ENCODE results near the gene ANTXR1.

ANTXR1 gene

DNA sequence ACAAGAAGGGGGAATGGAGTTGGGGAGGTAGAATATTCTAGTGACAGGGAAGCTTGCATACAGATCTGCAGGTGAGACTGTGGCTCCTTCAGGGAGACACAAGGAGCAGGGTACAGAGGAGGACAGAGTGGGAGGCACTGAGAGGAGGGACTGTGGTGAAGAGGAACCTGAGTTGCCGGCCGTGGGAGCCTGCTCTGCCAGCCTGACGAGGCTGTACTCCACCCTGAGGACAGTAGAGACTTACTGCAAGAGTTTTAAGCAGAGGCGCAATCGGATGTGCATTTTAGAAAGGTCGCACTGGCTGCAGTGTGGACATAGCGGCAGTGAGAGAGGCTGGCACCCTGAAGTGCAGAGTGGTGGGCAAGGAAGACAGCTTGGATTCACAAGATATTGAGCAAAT, 188.3 kb downstream of the ANTXR1 start:
- WGBS: 95% methylated on average over 7 of the region's 7 CpGs
- H3K27me3 ChIP-seq (ENCODE audit: control insufficient read depth in 1 of 2, insufficient read depth in 1 of 2, low read length in 2 of 2): no peaks in the 10 kb centered on the region
- H3K4ac ChIP-seq (ENCODE audit: low read depth in 1 of 2, low read length in 2 of 2): peak overlapping the region; percentile 10 to 71

DNA sequence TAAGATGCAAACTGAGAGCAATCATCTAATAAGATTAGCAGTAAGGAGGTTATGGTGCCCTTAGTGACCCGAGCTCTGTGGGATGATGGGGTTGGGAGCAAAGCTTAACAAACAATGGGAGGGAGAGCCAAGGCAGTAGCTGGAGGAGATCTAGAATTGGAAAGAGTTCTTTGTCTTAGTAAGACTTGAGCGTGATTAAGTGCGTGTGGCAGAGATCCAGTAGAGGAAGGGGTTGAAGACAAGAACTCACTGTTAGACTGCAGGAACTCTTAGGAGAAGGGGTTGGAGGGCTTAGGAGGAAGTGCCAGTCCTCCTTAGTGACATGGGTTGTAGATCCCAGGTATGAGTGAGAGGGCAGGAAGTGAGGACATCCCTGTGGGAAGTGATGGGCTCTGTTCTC, 189.3 kb downstream of the ANTXR1 start:
- Histone ChIP-seq H3K27me3 (ENCODE audit: control insufficient read depth in 1 of 2, insufficient read depth in 1 of 2, low read length in 2 of 2) (no peaks in the 10 kb centered on the region), H4K8ac (ENCODE audit: low read length) (no peak overlapping the region), H3K79me1 (replicated peaks; ENCODE audit: low read length, poor library complexity, severe bottlenecking) (no peaks in the 10 kb centered on the region), H3K4ac (ENCODE audit: low read depth in 1 of 2, low read length in 2 of 2) (peak overlapping the region in 1 of 2 experiments; percentile 1), H3K9me3 (ENCODE audit: control insufficient read depth, low read length) (no peaks in the 10 kb centered on the region), H3K9ac (ENCODE audit: low read length) (no peak overlapping the region), H2AK5ac (ENCODE audit: low read length, severe bottlenecking) (no peak overlapping the region), H3K23ac (ENCODE audit: low read length in 2 of 2) (no peak overlapping the region), H3K27ac (ENCODE audit: low read length, poor library complexity, severe bottlenecking) (no peak overlapping the region), H3K36me3 (ENCODE audit: control insufficient read depth in 1 of 2, insufficient read depth in 2 of 2, low read depth in 1 of 2, low read length in 2 of 2) (peaks cover 17 to 32% of the 10 kb centered on the region in 2 experiments), H4K91ac (ENCODE audit: low read length) (peak overlapping the region; percentile 58), H3K4me1 (ENCODE audit: control insufficient read depth, insufficient read depth, low read depth, low read length) (peaks cover 2% of the 10 kb centered on the region), H3K14ac (ENCODE audit: low read length in 2 of 2) (no peak overlapping the region), H2BK15ac (ENCODE audit: low read depth, poor library complexity, severe bottlenecking) (no peak overlapping the region), H2AFZ (ENCODE audit: low read depth, low read length) (no peak overlapping the region), H3K18ac (ENCODE audit: low read depth in 1 of 2, low read length in 2 of 2) (peak overlapping the region; percentile 4 to 79), H3K4me2 (ENCODE audit: low read length, poor library complexity, severe bottlenecking) (no peak overlapping the region), H2BK5ac (ENCODE audit: low read depth, low read length, poor library complexity, severe bottlenecking) (no peak overlapping the region), H2BK120ac (ENCODE audit: low read depth, low read length) (no peak overlapping the region), H3K4me3 (ENCODE audit: insufficient read depth in 1 of 2, low read depth in 1 of 2, low read length in 2 of 2) (no peak overlapping the region), H2BK12ac (ENCODE audit: low read length in 2 of 2) (peak overlapping the region in 1 of 2 experiments; percentile 16)
- WGBS: 96% methylated on average over 3 of the region's 3 CpGs
- DNase-seq: no peak

More for the DNA sequence above, 188.3 kb downstream of the ANTXR1 start:
- H4K8ac ChIP-seq (ENCODE audit: low read length): peak overlapping the region; percentile 89
- H3K9ac ChIP-seq (ENCODE audit: low read length): no peak overlapping the region
- H2BK15ac ChIP-seq (ENCODE audit: low read depth, poor library complexity, severe bottlenecking): no peak overlapping the region
- no peak overlapping the region for H3K27ac ChIP-seq (ENCODE audit: low read length, poor library complexity, severe bottlenecking)
- H3K18ac ChIP-seq (ENCODE audit: low read depth in 1 of 2, low read length in 2 of 2): peak overlapping the region; percentile 52 to 93
- peak overlapping the region; percentile 81 for H4K91ac ChIP-seq (ENCODE audit: low read length)
- no peak overlapping the region for H2AFZ ChIP-seq (ENCODE audit: low read depth, low read length)
- H2BK120ac ChIP-seq (ENCODE audit: low read depth, low read length): peak overlapping the region; percentile 4
- peaks cover 22 to 32% of the 10 kb centered on the region in 2 experiments for H3K36me3 ChIP-seq (ENCODE audit: control insufficient read depth in 1 of 2, insufficient read depth in 2 of 2, low read depth in 1 of 2, low read length in 2 of 2)
- no peak for DNase-seq
- no peaks in the 10 kb centered on the region for H3K9me3 ChIP-seq (ENCODE audit: control insufficient read depth, low read length)
- peak overlapping the region in 1 of 2 experiments; percentile 80 for H3K14ac ChIP-seq (ENCODE audit: low read length in 2 of 2)
- H3K23ac ChIP-seq (ENCODE audit: low read length in 2 of 2): no peak overlapping the region
- peak overlapping the region; percentile 93 to 96 for H2BK12ac ChIP-seq (ENCODE audit: low read length in 2 of 2)
- no peak overlapping the region for H2AK5ac ChIP-seq (ENCODE audit: low read length, severe bottlenecking)
- H3K79me1 ChIP-seq (replicated peaks; ENCODE audit: low read length, poor library complexity, severe bottlenecking): no peaks in the 10 kb centered on the region
- H2BK5ac ChIP-seq (ENCODE audit: low read depth, low read length, poor library complexity, severe bottlenecking): no peak overlapping the region
- H3K4me3 ChIP-seq (ENCODE audit: insufficient read depth in 1 of 2, low read depth in 1 of 2, low read length in 2 of 2): no peak overlapping the region
- no peak overlapping the region for H3K4me2 ChIP-seq (ENCODE audit: low read length, poor library complexity, severe bottlenecking)
- peaks cover 6% of the 10 kb centered on the region for H3K4me1 ChIP-seq (ENCODE audit: control insufficient read depth, insufficient read depth, low read depth, low read length)

GRCh38 chr2:69203166-69203985, 190.4 kb downstream of the ANTXR1 start:
- Histone ChIP-seq H2BK120ac (ENCODE audit: low read depth, low read length) (no peak overlapping the region), H4K8ac (ENCODE audit: low read length) (no peak overlapping the region), H3K27me3 (ENCODE audit: control insufficient read depth in 1 of 2, insufficient read depth in 1 of 2, low read length in 2 of 2) (no peaks in the 10 kb centered on the region), H2BK12ac (ENCODE audit: low read length in 2 of 2) (peak overlapping the region in 1 of 2 experiments; percentile 16), H2AFZ (ENCODE audit: low read depth, low read length) (no peak overlapping the region), H3K36me3 (ENCODE audit: control insufficient read depth in 1 of 2, insufficient read depth in 2 of 2, low read depth in 1 of 2, low read length in 2 of 2) (peaks cover 11 to 32% of the 10 kb centered on the region in 2 experiments), H3K4ac (ENCODE audit: low read depth in 1 of 2, low read length in 2 of 2) (no peak overlapping the region), H3K18ac (ENCODE audit: low read depth in 1 of 2, low read length in 2 of 2) (no peak overlapping the region), H3K23ac (ENCODE audit: low read length in 2 of 2) (no peak overlapping the region), H2BK15ac (ENCODE audit: low read depth, poor library complexity, severe bottlenecking) (no peak overlapping the region), H3K4me2 (ENCODE audit: low read length, poor library complexity, severe bottlenecking) (no peak overlapping the region), H2AK5ac (ENCODE audit: low read length, severe bottlenecking) (no peak overlapping the region), H3K27ac (ENCODE audit: low read length, poor library complexity, severe bottlenecking) (no peak overlapping the region), H2BK5ac (ENCODE audit: low read depth, low read length, poor library complexity, severe bottlenecking) (no peak overlapping the region), H3K9me3 (ENCODE audit: control insufficient read depth, low read length) (no peaks in the 10 kb centered on the region), H4K91ac (ENCODE audit: low read length) (no peak overlapping the region), H3K9ac (ENCODE audit: low read length) (no peak overlapping the region), H3K79me1 (replicated peaks; ENCODE audit: low read length, poor library complexity, severe bottlenecking) (no peaks in the 10 kb centered on the region), H3K4me3 (ENCODE audit: insufficient read depth in 1 of 2, low read depth in 1 of 2, low read length in 2 of 2) (no peak overlapping the region), H3K14ac (ENCODE audit: low read length in 2 of 2) (no peak overlapping the region), H3K4me1 (ENCODE audit: control insufficient read depth, insufficient read depth, low read depth, low read length) (peaks cover 2% of the 10 kb centered on the region)
- DNase-seq: no peak
- 97% methylated on average over 3 of the region's 4 CpGs for whole genome bisulfite sequencing

GRCh38 chr2:69204654-69205053, 191.7 kb downstream of the ANTXR1 start:
- 99% methylated on average over 3 of the region's 3 CpGs for WGBS
- H3K4me2 ChIP-seq (ENCODE audit: low read length, poor library complexity, severe bottlenecking): no peak overlapping the region
- H4K8ac ChIP-seq (ENCODE audit: low read length): peak overlapping the region; percentile 5
- H2BK15ac ChIP-seq (ENCODE audit: low read depth, poor library complexity, severe bottlenecking): peak overlapping the region; percentile 60
- peak overlapping the region; percentile 51 to 59 for H2BK12ac ChIP-seq (ENCODE audit: low read length in 2 of 2)
- H3K18ac ChIP-seq (ENCODE audit: low read depth in 1 of 2, low read length in 2 of 2): peak overlapping the region in 1 of 2 experiments; percentile 85
- no peak overlapping the region for H2AK5ac ChIP-seq (ENCODE audit: low read length, severe bottlenecking)
- H4K91ac ChIP-seq (ENCODE audit: low read length): peak overlapping the region; percentile 53
- no peaks in the 10 kb centered on the region for H3K27me3 ChIP-seq (ENCODE audit: control insufficient read depth in 1 of 2, insufficient read depth in 1 of 2, low read length in 2 of 2)
- H3K79me1 ChIP-seq (replicated peaks; ENCODE audit: low read length, poor library complexity, severe bottlenecking): no peaks in the 10 kb centered on the region
- peak overlapping the region in 1 of 2 experiments; percentile 18 for H3K14ac ChIP-seq (ENCODE audit: low read length in 2 of 2)
- H2BK5ac ChIP-seq (ENCODE audit: low read depth, low read length, poor library complexity, severe bottlenecking): no peak overlapping the region
- H3K9ac ChIP-seq (ENCODE audit: low read length): no peak overlapping the region
- H3K4ac ChIP-seq (ENCODE audit: low read depth in 1 of 2, low read length in 2 of 2): peak overlapping the region in 1 of 2 experiments; percentile 84
- H3K4me1 ChIP-seq (ENCODE audit: control insufficient read depth, insufficient read depth, low read depth, low read length): peaks cover 2% of the 10 kb centered on the region
- H3K9me3 ChIP-seq (ENCODE audit: control insufficient read depth, low read length): no peaks in the 10 kb centered on the region
- H3K23ac ChIP-seq (ENCODE audit: low read length in 2 of 2): peak overlapping the region in 1 of 2 experiments; percentile 49
- peak overlapping the region; percentile 35 for H2BK120ac ChIP-seq (ENCODE audit: low read depth, low read length)
- DNase-seq: no peak
- H2AFZ ChIP-seq (ENCODE audit: low read depth, low read length): no peak overlapping the region
- no peak overlapping the region for H3K27ac ChIP-seq (ENCODE audit: low read length, poor library complexity, severe bottlenecking)
- H3K4me3 ChIP-seq (ENCODE audit: insufficient read depth in 1 of 2, low read depth in 1 of 2, low read length in 2 of 2): no peak overlapping the region
- H3K36me3 ChIP-seq (ENCODE audit: control insufficient read depth in 1 of 2, insufficient read depth in 2 of 2, low read depth in 1 of 2, low read length in 2 of 2): peaks cover 11 to 35% of the 10 kb centered on the region in 2 experiments
